H9 (cell line): Measurements from ENCODE around the gene XXYLT1. TPM values are rescaled to one million over a fixed set of nuclear protein-coding genes. Genes with fewer than 3 reads are reported as not detected.

Experiments used
- DNase-seq: peaks from one replicate; pipeline ENCODE4 v3.0.0-alpha.2; 2017
- H2AFZ ChIP-seq: one replicate; pipeline ENCODE4 v1.6.1; 2013; ENCODE audit warnings: mild to moderate bottlenecking, low read length, control low read depth, moderate library complexity
- H2AK5ac ChIP-seq: 2 replicates; pipeline ENCODE4 v1.6.1; 2013; ENCODE audit warnings: low read length, control low read depth, mixed read lengths; ENCODE audit not compliant: insufficient read length
- H2BK120ac ChIP-seq: one replicate; pipeline ENCODE4 v1.6.1; 2013; ENCODE audit warnings: low read depth, mild to moderate bottlenecking, low read length, control low read depth, inconsistent platforms; ENCODE audit not compliant: poor library complexity, severe bottlenecking
- H2BK12ac ChIP-seq: 2 replicates; pipeline ENCODE4 v1.6.1; 2013; ENCODE audit warnings: low read length, control low read depth, mixed read lengths, low read depth; ENCODE audit not compliant: insufficient read length
- H2BK15ac ChIP-seq: 2 replicates; pipeline ENCODE4 v1.6.1; 2013; ENCODE audit warnings: low read depth, low read length, control low read depth
- H2BK20ac ChIP-seq: one replicate; pipeline ENCODE4 v1.6.1; 2013; ENCODE audit warnings: low read depth, mild to moderate bottlenecking, low read length, control low read depth, inconsistent platforms; ENCODE audit not compliant: poor library complexity, severe bottlenecking
- H2BK5ac ChIP-seq: 2 replicates; pipeline ENCODE4 v1.6.1; 2013; ENCODE audit warnings: low read length, control low read depth, mixed read lengths; ENCODE audit not compliant: insufficient read length
- H3K14ac ChIP-seq: 2 replicates; pipeline ENCODE4 v1.6.1; 2013; ENCODE audit warnings: low read length, control low read depth; ENCODE audit not compliant: insufficient read depth
- H3K18ac ChIP-seq: 2 replicates; pipeline ENCODE4 v1.6.1; 2013; ENCODE audit warnings: low read depth, mild to moderate bottlenecking, mixed read lengths, low read length, control low read depth; ENCODE audit not compliant: insufficient read length
- H3K23ac ChIP-seq: 2 replicates; pipeline ENCODE4 v1.6.1; 2013; ENCODE audit warnings: low read length, control low read depth, mixed read lengths, low read depth; ENCODE audit not compliant: insufficient read length
- H3K23me2 ChIP-seq: 2 replicates; pipeline ENCODE4 v1.6.1; 2013; ENCODE audit warnings: low read depth, mild to moderate bottlenecking, mixed read lengths, low read length, control low read depth; ENCODE audit not compliant: insufficient read length, poor library complexity, severe bottlenecking
- H3K27ac ChIP-seq: 2 replicates; pipeline ENCODE4 v1.5.1; 2013; ENCODE audit warnings: low read length, control low read depth, mixed read lengths, low read depth; ENCODE audit not compliant: insufficient read length
- H3K27me3 ChIP-seq: 2 replicates; pipeline ENCODE4 v1.6.1; 2013; ENCODE audit warnings: low read length, control low read depth, inconsistent platforms; ENCODE audit not compliant: insufficient read depth
- H3K4ac ChIP-seq: 2 replicates; pipeline ENCODE4 v1.6.1; 2013; ENCODE audit warnings: low read depth, mild to moderate bottlenecking, control low read depth, inconsistent platforms, low read length, moderate library complexity
- H3K4me1 ChIP-seq: 2 replicates; pipeline ENCODE4 v1.6.1; 2013; ENCODE audit warnings: low read length, control low read depth, inconsistent platforms; ENCODE audit not compliant: insufficient read depth
- H3K4me2 ChIP-seq: 2 replicates; pipeline ENCODE4 v1.6.1; 2013; ENCODE audit warnings: low read length, control low read depth, mixed read lengths; ENCODE audit not compliant: insufficient read length, insufficient read depth
- H3K56ac ChIP-seq: 2 replicates; pipeline ENCODE4 v1.6.1; 2013; ENCODE audit warnings: low read depth, mild to moderate bottlenecking, mixed read lengths, low read length, control low read depth; ENCODE audit not compliant: insufficient read length
- H3K79me1 ChIP-seq: 2 replicates; pipeline ENCODE4 v1.6.1; 2013; ENCODE audit warnings: low read depth, mild to moderate bottlenecking, moderate library complexity, low read length, control low read depth, inconsistent platforms; ENCODE audit not compliant: insufficient read depth, poor library complexity, severe bottlenecking
- H3K79me2 ChIP-seq: 2 replicates; pipeline ENCODE4 v1.6.1; 2013; ENCODE audit warnings: low read length, control low read depth, inconsistent platforms; ENCODE audit not compliant: insufficient read depth
- H3K9ac ChIP-seq: 2 replicates; pipeline ENCODE4 v1.6.1; 2013; ENCODE audit warnings: low read length, control low read depth, mixed read lengths; ENCODE audit not compliant: insufficient read length; ENCODE audit errors: extremely low read depth
- H3K9me3 ChIP-seq: one replicate; pipeline ENCODE4 v1.6.1; 2013; ENCODE audit warnings: low read depth, low read length, inconsistent platforms; ENCODE audit not compliant: control insufficient read depth
- H3T11ph ChIP-seq: one replicate; pipeline ENCODE4 v1.6.1; 2013; ENCODE audit warnings: mild to moderate bottlenecking, low read length, control low read depth, inconsistent platforms
- H4K20me1 ChIP-seq: one replicate; pipeline ENCODE4 v1.6.1; 2013; ENCODE audit not compliant: control insufficient read depth, insufficient read length, insufficient read depth
- H4K5ac ChIP-seq: 2 replicates; pipeline ENCODE4 v1.6.1; 2013; ENCODE audit warnings: low read depth, mild to moderate bottlenecking, mixed read lengths, low read length, control low read depth; ENCODE audit not compliant: insufficient read length
- H4K8ac ChIP-seq: replicated peaks from 2 replicates; pipeline ENCODE4 v1.6.1; 2013; ENCODE audit warnings: low read length, control low read depth, mixed read lengths, low read depth; ENCODE audit not compliant: insufficient read length
- H4K91ac ChIP-seq: 2 replicates; pipeline ENCODE4 v1.6.1; 2013; ENCODE audit warnings: low read depth, mild to moderate bottlenecking, moderate library complexity, mixed read lengths, low read length, control low read depth; ENCODE audit not compliant: insufficient read length
- H3K27ac Mint-ChIP-seq, 3 experiments: 2 replicates in 2 of 3; 3 replicates in 1 of 3; pipeline ENCODE4 v1.8.0; 2020 to 2021; ENCODE audit warnings: mixed read lengths in 3 of 3, mild to moderate bottlenecking in 1 of 3, moderate library complexity in 1 of 3
- H3K27me3 Mint-ChIP-seq: 2 replicates; pipeline ENCODE4 v1.8.0; 2021; ENCODE audit warnings: low read depth, mild to moderate bottlenecking, moderate library complexity, mixed read lengths
- H3K36me3 Mint-ChIP-seq, 3 experiments: 2 replicates in 2 of 3; 3 replicates in 1 of 3; pipeline ENCODE4 v1.8.0; 2020 to 2021; ENCODE audit warnings: low read depth in 3 of 3, mixed read lengths in 3 of 3; ENCODE audit not compliant: insufficient read depth in 1 of 3
- H3K4me1 Mint-ChIP-seq, 2 experiments: 2 replicates each; pipeline ENCODE4 v1.8.0; 2020; ENCODE audit warnings: mixed read lengths in 2 of 2
- H3K4me3 Mint-ChIP-seq, 2 experiments: 2 replicates in 1 of 2; 3 replicates in 1 of 2; pipeline ENCODE4 v1.8.0; 2020 to 2021; ENCODE audit warnings: mild to moderate bottlenecking in 2 of 2, mixed read lengths in 2 of 2, moderate library complexity in 1 of 2
- H3K9me3 Mint-ChIP-seq, 2 experiments: 2 replicates in 1 of 2; 3 replicates in 1 of 2; pipeline ENCODE4 v1.8.0; 2020; ENCODE audit warnings: mild to moderate bottlenecking in 2 of 2, mixed read lengths in 2 of 2, moderate library complexity in 1 of 2
- CTCF ChIP-seq: fragments of 200-600 bp; sonication (generic); conservative IDR thresholded peaks from 3 replicates; pipeline ENCODE4 v1.8.0; 2021; ENCODE audit warnings: antibody characterized with exemption, mild to moderate bottlenecking
- WGBS: extraction: QIAGEN DNeasy Blood & Tissue Kit; methylation state at CpG from one replicate; pipeline ENCODE4 v1.1.7; 2013; ENCODE audit warnings: missing lambda C conversion rate, low lambda C conversion rate, mixed read lengths; ENCODE audit not compliant: insufficient read length; ENCODE audit errors: extremely low coverage; 5-methylcytosine and 5-hydroxymethylcytosine counted together
- total RNA-seq: library from RNA; stranded (reverse); gene quantifications from 2 replicates; pipeline ENCODE4 v1.2.1, GENCODE V29; 2021

Gene XXYLT1
- total RNA-seq, 1 experiment from 2014 or later, result 22.7 TPM

DNA sequence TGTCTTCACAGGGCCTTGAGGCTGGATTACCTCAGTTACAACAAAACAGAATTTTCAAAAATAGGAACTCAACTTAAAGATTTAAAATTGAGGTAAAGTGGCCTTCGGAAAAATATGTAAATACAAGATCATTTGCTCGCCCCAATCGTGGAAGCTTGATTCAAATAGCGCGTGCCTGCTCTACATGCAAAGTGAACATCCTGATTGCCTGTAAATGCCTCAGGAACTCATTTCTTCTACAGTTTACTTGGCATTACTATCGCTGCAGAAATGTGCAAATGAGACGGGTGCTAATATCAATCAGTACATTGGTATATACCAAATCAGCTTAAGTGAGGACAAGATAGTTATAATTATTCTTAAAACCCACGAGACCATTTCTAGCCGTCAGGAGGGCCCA, 159.2 kb downstream of the XXYLT1 start:
- H3T11ph ChIP-seq, result no peak overlapping the region
- no peak overlapping the region for H2AFZ ChIP-seq
- H3K4me1 ChIP-seq, result no peaks in the 10 kb centered on the region
- H2BK5ac ChIP-seq, result no peak overlapping the region
- no peak overlapping the region for H3K4ac ChIP-seq
- no peaks in the 10 kb centered on the region for H4K20me1 ChIP-seq
- no peak overlapping the region for H3K18ac ChIP-seq
- no peak overlapping the region for H3K56ac ChIP-seq
- H3K4me2 ChIP-seq, result no peak overlapping the region
- no peak overlapping the region for H2BK20ac ChIP-seq
- no peaks in the 10 kb centered on the region for H3K23me2 ChIP-seq
- H3K79me1 ChIP-seq, result no peaks in the 10 kb centered on the region
- no peaks in the 10 kb centered on the region for H3K27me3 ChIP-seq
- no peak for DNase-seq
- Mint-ChIP-seq H3K27me3 (no peaks in the 10 kb centered on the region; the same call in 1 of the 2 replicates), H3K27ac (no peak overlapping the region), H3K4me1 (peaks cover 11% of the 10 kb centered on the region in 2 experiments; a peak in 3 of 4 replicates), H3K9me3 (no peaks in the 10 kb centered on the region), H3K4me3 (no peak overlapping the region), H3K36me3 (no peaks in the 10 kb centered on the region)
- no peak overlapping the region for H2BK120ac ChIP-seq
- WGBS, result no CpG with 5 or more reads among the region's 9 CpGs
- no peak overlapping the region for H4K91ac ChIP-seq
- no peaks in the 10 kb centered on the region for H3K9me3 ChIP-seq
- no peak overlapping the region for H3K23ac ChIP-seq
- no peaks in the 10 kb centered on the region; the same call in 1 of the 2 replicates for H3K79me2 ChIP-seq
- H4K5ac ChIP-seq, result no peak overlapping the region
- H2BK15ac ChIP-seq, result no peak overlapping the region
- no peak overlapping the region for H3K14ac ChIP-seq
- TF ChIP-seq CTCF, result no peak
- H2AK5ac ChIP-seq, result no peak overlapping the region
- H3K27ac ChIP-seq, result no peak overlapping the region
- no peak overlapping the region for H4K8ac ChIP-seq
- no peak overlapping the region for H3K9ac ChIP-seq
- no peak overlapping the region for H2BK12ac ChIP-seq
